Liver (tissue), 9 donors: ENCODE results near the gene ASMTL. TPM values are rescaled to one million over a fixed set of nuclear protein-coding genes. Genes with fewer than 3 reads are reported as not detected.
"Not testable (repeated sequence)": the region's sequence is repeated elsewhere in the genome, so short reads cannot be mapped to it uniquely, and the experiment has no call there.

Experiments
- DNase-seq: peaks from one replicate; pipeline ENCODE4 v3.0.0-alpha.2; 2017; ENCODE audit warnings: low spot score
- H3K27ac ChIP-seq, 2 donors: one replicate each; pipeline ENCODE4 v1.7.0; 2013; ENCODE audit warnings: inconsistent platforms in 2 of 2, low read length in 2 of 2, control low read depth in 1 of 2, low read depth in 1 of 2, mild to moderate bottlenecking in 1 of 2
- H3K27me3 ChIP-seq, 4 donors: one replicate each; pipeline versions ENCODE4 v1.6.1 to v1.7.0; 2013; ENCODE audit warnings: low read length in 3 of 4, inconsistent platforms in 1 of 4, mild to moderate bottlenecking in 1 of 4, moderate library complexity in 1 of 4; ENCODE audit not compliant: control insufficient read depth in 4 of 4, insufficient read depth in 4 of 4
- H3K36me3 ChIP-seq, 4 donors: one replicate each; pipeline versions ENCODE4 v1.6.1 to v1.7.0; 2013; ENCODE audit warnings: low read length in 3 of 4, mild to moderate bottlenecking in 3 of 4, low read depth in 1 of 4, moderate library complexity in 1 of 4; ENCODE audit not compliant: control insufficient read depth in 4 of 4, insufficient read depth in 3 of 4
- H3K4me1 ChIP-seq, 4 donors: one replicate each; pipeline versions ENCODE4 v1.6.1 to v1.7.0; 2013; ENCODE audit warnings: low read length in 3 of 4, mild to moderate bottlenecking in 3 of 4, moderate library complexity in 1 of 4; ENCODE audit not compliant: control insufficient read depth in 4 of 4, insufficient read depth in 4 of 4
- H3K4me3 ChIP-seq, 3 donors: one replicate each; pipeline versions ENCODE4 v1.6.1 to v1.7.0; 2013; ENCODE audit warnings: low read length in 3 of 3, control low read depth in 1 of 3, low read depth in 1 of 3, mild to moderate bottlenecking in 1 of 3
- H3K9ac ChIP-seq, 2 donors: one replicate each; pipeline ENCODE4 v1.7.0; 2013; ENCODE audit warnings: low read length in 2 of 2, mild to moderate bottlenecking in 2 of 2, moderate library complexity in 2 of 2, control low read depth in 1 of 2, low read depth in 1 of 2
- H3K9me3 ChIP-seq, 4 donors: one replicate each; pipeline versions ENCODE4 v1.6.1 to v1.7.0; 2013; ENCODE audit warnings: low read length in 3 of 4; ENCODE audit not compliant: control insufficient read depth in 4 of 4
- CTCF ChIP-seq: fragments of 150-350 bp; IDR thresholded peaks from 2 replicates; pipeline ENCODE4 v1.5.1; 2017; ENCODE audit warnings: improper control_type of control experiment, low read depth, low read length; ENCODE audit not compliant: missing input control
- FOXA1 ChIP-seq: IDR thresholded peaks from 2 replicates; pipeline ENCODE4 v1.6.1; 2016; ENCODE audit warnings: antibody characterized with exemption
- GABPA ChIP-seq, 2 donors: IDR thresholded peaks in 1 of 2; conservative IDR thresholded peaks in 1 of 2; 2 replicates each; pipeline ENCODE4 v1.6.1; 2016; ENCODE audit warnings: antibody characterized with exemption in 2 of 2, mild to moderate bottlenecking in 1 of 2, moderate library complexity in 1 of 2
- HNF4A ChIP-seq, 2 donors: conservative IDR thresholded peaks; 2 replicates each; pipeline ENCODE4 v1.6.1; 2016; ENCODE audit warnings: antibody characterized with exemption in 2 of 2, mild to moderate bottlenecking in 2 of 2
- HNF4G ChIP-seq: IDR thresholded peaks from 2 replicates; pipeline ENCODE4 v1.6.1; 2016; ENCODE audit warnings: antibody characterized with exemption
- JUND ChIP-seq, 2 donors: IDR thresholded peaks; 2 replicates each; pipeline ENCODE4 v1.6.1; 2016; ENCODE audit warnings: antibody characterized with exemption in 2 of 2
- MAX ChIP-seq: IDR thresholded peaks from 2 replicates; pipeline ENCODE4 v1.6.1; 2016; ENCODE audit warnings: antibody characterized with exemption
- NR2F2 ChIP-seq: IDR thresholded peaks from 2 replicates; pipeline ENCODE4 v1.6.1; 2016; ENCODE audit warnings: antibody characterized with exemption
- RAD21 ChIP-seq, 2 donors: IDR thresholded peaks; 2 replicates each; pipeline ENCODE4 v1.6.1; 2016; ENCODE audit warnings: antibody characterized with exemption in 2 of 2, mild to moderate bottlenecking in 2 of 2
- RXRA ChIP-seq, 2 donors: IDR thresholded peaks; 2 replicates each; pipeline ENCODE4 v1.6.1; 2017 to 2018; ENCODE audit warnings: antibody characterized with exemption in 2 of 2, mild to moderate bottlenecking in 1 of 2
- SP1 ChIP-seq: IDR thresholded peaks from 2 replicates; pipeline ENCODE4 v1.6.1; 2018; ENCODE audit warnings: antibody characterized with exemption, mild to moderate bottlenecking
- YY1 ChIP-seq: IDR thresholded peaks from 2 replicates; pipeline ENCODE4 v1.6.1; 2016; ENCODE audit warnings: antibody characterized with exemption, mild to moderate bottlenecking
- WGBS: extraction: QIAGEN DNeasy Blood & Tissue Kit; methylation state at CpG from one replicate; pipeline ENCODE4 v1.1.7; 2013; 5-methylcytosine and 5-hydroxymethylcytosine counted together
- polyA plus RNA-seq, 2 donors: library from polyadenylated mRNA; stranded (reverse) in 1 of 2; unstranded in 1 of 2; fragments of 200-250 nt in 1 of 2; fragments of >200 nt in 1 of 2; fragmentation: Nextera tagmentation in 1 of 2; extraction: Ambion mirVana in 1 of 2; gene quantifications; one replicate each; pipeline versions ENCODE4 v1.2.1 to v1.2.3, GENCODE V29; 2013 to 2015
- total RNA-seq, 2 donors: library from RNA; depleted of rRNA; stranded (reverse); fragments of >200 nt; gene quantifications; one replicate each; pipeline ENCODE4 v1.2.3, GENCODE V29; 2014
- TF ChIP-seq, protein P1 (sequence below): IDR thresholded peaks from 2 replicates; pipeline ENCODE4 v1.6.1; 2016; ENCODE audit warnings: antibody characterized with exemption
- TF ChIP-seq, protein P2 (sequence below): IDR thresholded peaks from 2 replicates; pipeline ENCODE4 v1.6.1; 2016; ENCODE audit warnings: antibody characterized with exemption
- donor health status: healthy.
- donor health status: healthy.
- donor health status: healthy.
- donor health status: healthy.
- donor health status: healthy.

Gene ASMTL
- total and polyA plus RNA-seq, 4 donors = 10.3 to 18.9 (median 11.6) TPM

DNA sequence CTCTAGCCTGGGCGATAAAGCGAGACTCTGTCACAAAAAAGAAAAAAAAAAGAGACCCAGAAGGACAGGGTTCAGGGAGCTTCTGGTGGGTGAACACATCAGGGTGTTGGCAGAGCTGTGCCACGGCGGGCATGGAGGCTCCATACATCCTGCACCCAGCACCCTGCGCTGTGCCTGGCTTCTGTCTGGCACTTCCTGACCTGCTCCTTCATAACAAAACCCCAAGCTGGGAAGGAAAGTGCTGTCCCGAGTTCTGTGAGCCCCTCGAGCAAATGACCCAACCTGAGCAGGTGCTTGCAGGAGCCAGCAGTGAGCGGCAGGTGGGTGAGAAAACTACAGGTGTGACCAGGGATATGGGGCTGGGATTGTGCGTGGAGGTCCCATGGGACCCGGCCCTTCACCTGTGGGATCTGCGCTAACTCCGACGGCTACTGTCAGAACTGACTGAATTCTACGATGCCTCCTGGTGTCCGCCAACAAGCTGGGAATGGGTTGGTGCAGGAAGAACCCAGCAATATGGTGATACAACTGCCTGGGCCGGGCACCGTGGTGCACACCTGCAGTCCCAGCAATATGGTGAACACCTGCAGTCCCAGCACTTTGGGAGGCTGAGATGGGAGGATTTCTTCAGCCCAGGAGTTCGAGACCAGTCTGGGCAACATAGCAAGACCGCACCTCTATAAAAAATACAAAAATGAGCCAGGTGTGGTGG lies 18.9 kb downstream of the ASMTL start:
- Histone ChIP-seq H3K4me1 (no peaks in the 10 kb centered on the region), H3K27me3 (no peaks in the 10 kb centered on the region), H3K36me3 (peaks cover 3 to 26% (median 8%) of the 10 kb centered on the region in 4 donors), H3K4me3 (no peak overlapping the region), H3K9me3 (no peaks in the 10 kb centered on the region), H3K27ac (no peak overlapping the region), H3K9ac (no peak overlapping the region)
- no peak for DNase-seq
- no peak for TF ChIP-seq HNF4G
- WGBS = 97% methylated on average over 19 of the region's 19 CpGs

- DNase-seq = no peak
- H3K27me3 ChIP-seq = no peaks in the 10 kb centered on the region
- H3K4me3 ChIP-seq = no peak overlapping the region
- peaks cover 6 to 29% (median 10%) of the 10 kb centered on the region in 4 donors for H3K36me3 ChIP-seq
- 95% methylated on average over 10 of the region's 10 CpGs for WGBS
- no peaks in the 10 kb centered on the region for H3K9me3 ChIP-seq
- no peak overlapping the region for H3K27ac ChIP-seq
- no peak for TF ChIP-seq FOXA1
- TF ChIP-seq YY1 = no peak
- no peak for TF ChIP-seq NR2F2
- no peak for TF ChIP-seq HNF4G
- TF ChIP-seq HNF4A (conservative IDR thresholded peaks at IDR 0.05) = no peak
- TF ChIP-seq JUND (IDR thresholded peaks at IDR 0.05) = no peak
- TF ChIP-seq GABPA (IDR thresholded peaks at IDR 0.05 in 1 of 2, conservative IDR thresholded peaks at IDR 0.05 in 1 of 2) = no peak
- no peak for TF ChIP-seq SP1
- TF ChIP-seq RXRA (IDR thresholded peaks at IDR 0.05) = no peak
- TF ChIP-seq CTCF = no peak
- TF ChIP-seq, protein P1, sequence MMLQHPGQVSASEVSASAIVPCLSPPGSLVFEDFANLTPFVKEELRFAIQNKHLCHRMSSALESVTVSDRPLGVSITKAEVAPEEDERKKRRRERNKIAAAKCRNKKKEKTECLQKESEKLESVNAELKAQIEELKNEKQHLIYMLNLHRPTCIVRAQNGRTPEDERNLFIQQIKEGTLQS = no peak
- TF ChIP-seq RAD21 (IDR thresholded peaks at IDR 0.05) = no peak
- no peaks in the 10 kb centered on the region for H3K4me1 ChIP-seq
- H3K9ac ChIP-seq = no peak overlapping the region
These were observed 22.3 kb downstream of the ASMTL start for GRCh38 chrX:1430451-1430850.

DNA sequence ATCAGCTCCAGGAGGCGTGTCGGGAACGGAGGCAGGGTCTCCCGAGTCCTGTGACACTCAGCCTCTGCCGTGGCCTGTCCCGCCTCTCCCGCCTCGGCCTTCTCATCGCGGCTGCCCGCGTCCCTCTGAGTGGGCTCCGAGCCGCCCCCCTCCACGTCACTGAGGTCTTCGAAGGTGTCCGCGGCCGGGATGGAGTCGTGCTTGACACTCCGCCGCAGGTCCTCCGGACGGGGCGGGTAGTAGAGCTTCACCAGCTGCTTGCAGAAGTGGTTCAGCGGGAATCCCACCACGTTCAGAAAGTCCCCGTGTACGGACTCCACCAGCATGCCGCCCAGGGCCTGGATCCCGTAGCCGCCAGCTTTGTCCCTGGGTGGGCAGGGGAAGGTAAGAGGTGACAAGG lies 25.0 kb downstream of the ASMTL start:
- Histone ChIP-seq H3K36me3 (peaks cover 8 to 25% (median 11%) of the 10 kb centered on the region in 4 donors), H3K9me3 (peaks cover 0 to under 1% (median 0%) of the 10 kb centered on the region in 4 donors), H3K9ac (no peak overlapping the region), H3K27me3 (no peaks in the 10 kb centered on the region), H3K4me3 (no peak overlapping the region), H3K27ac (no peak overlapping the region), H3K4me1 (no peaks in the 10 kb centered on the region)
- DNase-seq = no peak
- no peak for TF ChIP-seq YY1
- no peak for TF ChIP-seq MAX
- TF ChIP-seq HNF4A (conservative IDR thresholded peaks at IDR 0.05) = no peak
- TF ChIP-seq RAD21 (IDR thresholded peaks at IDR 0.05) = no peak
- TF ChIP-seq, protein P2, sequence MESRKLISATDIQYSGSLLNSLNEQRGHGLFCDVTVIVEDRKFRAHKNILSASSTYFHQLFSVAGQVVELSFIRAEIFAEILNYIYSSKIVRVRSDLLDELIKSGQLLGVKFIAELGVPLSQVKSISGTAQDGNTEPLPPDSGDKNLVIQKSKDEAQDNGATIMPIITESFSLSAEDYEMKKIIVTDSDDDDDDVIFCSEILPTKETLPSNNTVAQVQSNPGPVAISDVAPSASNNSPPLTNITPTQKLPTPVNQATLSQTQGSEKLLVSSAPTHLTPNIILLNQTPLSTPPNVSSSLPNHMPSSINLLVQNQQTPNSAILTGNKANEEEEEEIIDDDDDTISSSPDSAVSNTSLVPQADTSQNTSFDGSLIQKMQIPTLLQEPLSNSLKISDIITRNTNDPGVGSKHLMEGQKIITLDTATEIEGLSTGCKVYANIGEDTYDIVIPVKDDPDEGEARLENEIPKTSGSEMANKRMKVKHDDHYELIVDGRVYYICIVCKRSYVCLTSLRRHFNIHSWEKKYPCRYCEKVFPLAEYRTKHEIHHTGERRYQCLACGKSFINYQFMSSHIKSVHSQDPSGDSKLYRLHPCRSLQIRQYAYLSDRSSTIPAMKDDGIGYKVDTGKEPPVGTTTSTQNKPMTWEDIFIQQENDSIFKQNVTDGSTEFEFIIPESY = no peak
- TF ChIP-seq RXRA (IDR thresholded peaks at IDR 0.05) = no peak
- 98% methylated on average over 32 of the region's 32 CpGs for WGBS

DNA sequence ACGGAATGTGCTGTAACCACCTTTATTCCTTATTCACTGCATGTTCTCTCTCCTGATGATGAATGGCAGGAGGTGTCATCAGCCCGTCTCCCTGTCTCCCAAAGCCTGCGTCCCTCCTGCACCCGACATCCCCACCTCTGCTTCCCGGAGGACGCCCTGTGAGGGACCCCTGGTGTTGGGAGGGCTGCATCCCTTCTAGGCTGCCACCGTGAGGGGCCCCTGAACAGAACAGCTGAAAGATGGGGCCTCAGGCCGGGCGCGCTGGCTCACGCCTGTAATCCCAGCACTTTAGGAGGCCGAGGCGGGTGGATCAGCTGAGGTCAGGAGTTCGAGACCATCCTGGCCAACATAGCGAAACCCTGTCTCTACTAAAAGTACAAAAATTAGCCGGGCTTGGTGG lies 26.4 kb downstream of the ASMTL start:
- H3K27me3 ChIP-seq, H3K27ac ChIP-seq, DNase-seq, H3K4me3 ChIP-seq, H3K9me3 ChIP-seq, H3K9ac ChIP-seq, H3K4me1 ChIP-seq: not testable (repeated sequence)
- H3K36me3 ChIP-seq = peaks cover 8 to 38% (median 21%) of the 10 kb centered on the region in 4 donors
- WGBS = 93% methylated on average over 16 of the region's 16 CpGs
